OCI-M2 (cell line): ENCODE data around the gene ZC3H4.
"Not testable (repeated sequence)": the region's sequence is repeated elsewhere in the genome, so short reads cannot be mapped to it uniquely, and the experiment has no call there.

Experiments
- DNase-seq: peaks from one replicate; lab custom pipeline; 2025; ENCODE audit not compliant: unreplicated experiment; lab: John Stamatoyannopoulos, UW

Gene ZC3H4

GRCh38 chr19:47056411-47056810, 57.2 kb downstream of the ZC3H4 start:
- DNase-seq: no peak

GRCh38 chr19:47050562-47050961, 63.0 kb downstream of the ZC3H4 start:
- DNase-seq: not testable (repeated sequence)

GRCh38 chr19:47049307-47049700, 64.3 kb downstream of the ZC3H4 start:
- DNase-seq: no peak

GRCh38 chr19:47047763-47048405, 65.7 kb downstream of the ZC3H4 start:
- peak; percentile 62 for DNase-seq

- DNase-seq: no peak
Measured at GRCh38 chr19:47047272-47047762, 66.3 kb downstream of the ZC3H4 start.

GRCh38 chr19:47045867-47046470, 67.6 kb downstream of the ZC3H4 start:
- DNase-seq: no peak

- DNase-seq: no peak
Measured at GRCh38 chr19:47044946-47045866, 68.4 kb downstream of the ZC3H4 start.

- no peak for DNase-seq
Measured at GRCh38 chr19:47040869-47041268, 72.7 kb downstream of the ZC3H4 start.

- no peak for DNase-seq
Measured at GRCh38 chr19:47039239-47039874, 74.2 kb downstream of the ZC3H4 start.

GRCh38 chr19:47037766-47038165, 75.8 kb downstream of the ZC3H4 start:
- no peak for DNase-seq

- no peak for DNase-seq
Measured at GRCh38 chr19:47036097-47036651, 77.4 kb downstream of the ZC3H4 start.

- DNase-seq: peak; percentile 94
Measured at GRCh38 chr19:47035127-47036096, 78.2 kb downstream of the ZC3H4 start.

GRCh38 chr19:47032171-47032811, 81.3 kb downstream of the ZC3H4 start:
- DNase-seq: no peak

GRCh38 chr19:47028195-47028601, 85.4 kb downstream of the ZC3H4 start:
- DNase-seq: no peak

- no peak for DNase-seq
Measured at GRCh38 chr19:47027586-47028088, 85.9 kb downstream of the ZC3H4 start.

GRCh38 chr19:47026889-47027288, 86.7 kb downstream of the ZC3H4 start:
- no peak for DNase-seq

- no peak for DNase-seq
Measured at GRCh38 chr19:47026156-47026555, 87.4 kb downstream of the ZC3H4 start.

GRCh38 chr19:47024502-47024901, 89.1 kb downstream of the ZC3H4 start:
- no peak for DNase-seq

GRCh38 chr19:47023448-47023794, 90.2 kb downstream of the ZC3H4 start:
- no peak for DNase-seq
